A673 (cell line): ENCODE measurements around the gene DHX15. TPM values are rescaled to one million over a fixed set of nuclear protein-coding genes. Genes with fewer than 3 reads are reported as not detected.
"Not testable (repeated sequence)": the region's sequence is repeated elsewhere in the genome, so short reads cannot be mapped to it uniquely, and the experiment has no call there.

Source experiments
- BruUV-seq: library from RNA; stranded (reverse); fragments of 400-500 nt; replicated peaks from 2 replicates; lab custom pipeline; 2021; lab: Mats Ljungman, UMichigan
- CTCF ChIA-PET: fragments of 300-600 bp; sonication (Branson Sonifier 250); formaldehyde crosslinking; loops from one replicate; lab custom pipeline; 2022; ENCODE audit warnings: antibody characterized with exemption; lab: Charles Lee
- POLR2A ChIA-PET: fragments of 300-600 bp; sonication (Branson Sonifier 250); formaldehyde crosslinking; loops from one replicate; lab custom pipeline; 2022; ENCODE audit warnings: antibody characterized with exemption; ENCODE audit not compliant: low non-redundant PET; lab: Charles Lee
- DNase-seq: peaks from one replicate; pipeline ENCODE4 v3.0.0-alpha.2; 2015; ENCODE audit warnings: low spot score
- H3K27ac ChIP-seq: fragments of 200-600 bp; sonication (generic); 2 replicates; pipeline ENCODE4 v1.5.1; 2016; ENCODE audit warnings: mixed run types, low read depth, mild to moderate bottlenecking, mixed read lengths, antibody characterized with exemption, low read length; ENCODE audit not compliant: poor library complexity, severe bottlenecking
- H3K27me3 ChIP-seq: fragments of 200-600 bp; sonication (generic); replicated peaks from 2 replicates; pipeline ENCODE4 v1.6.1; 2017; ENCODE audit warnings: mixed run types, low read depth, mild to moderate bottlenecking, mixed read lengths, antibody characterized with exemption, low read length; ENCODE audit not compliant: insufficient read depth, poor library complexity
- H3K36me3 ChIP-seq: fragments of 200-600 bp; sonication (generic); 2 replicates; pipeline ENCODE4 v1.6.1; 2016; ENCODE audit warnings: mixed run types, mild to moderate bottlenecking, mixed read lengths, antibody characterized with exemption, low read length; ENCODE audit not compliant: insufficient read depth, poor library complexity, severe bottlenecking
- H3K4me1 ChIP-seq: fragments of 200-600 bp; sonication (generic); 2 replicates; pipeline ENCODE4 v1.6.1; 2017; ENCODE audit warnings: mixed run types, mild to moderate bottlenecking, mixed read lengths, antibody characterized with exemption, low read length; ENCODE audit not compliant: insufficient read depth, poor library complexity, severe bottlenecking
- H3K4me3 ChIP-seq: fragments of 200-600 bp; sonication (generic); 2 replicates; pipeline ENCODE4 v1.5.1; 2016; ENCODE audit warnings: low read depth, mixed run types, mild to moderate bottlenecking, mixed read lengths, low read length; ENCODE audit not compliant: poor library complexity, severe bottlenecking
- H3K9me3 ChIP-seq: fragments of 200-600 bp; sonication (generic); 2 replicates; pipeline ENCODE4 v1.6.1; 2016; ENCODE audit warnings: mixed run types, low read depth, mild to moderate bottlenecking, mixed read lengths, antibody characterized with exemption, low read length; ENCODE audit not compliant: poor library complexity, severe bottlenecking
- EZH2 ChIP-seq: fragments of 200-600 bp; sonication (generic); IDR thresholded peaks from 2 replicates; pipeline ENCODE4 v1.6.1; 2017; ENCODE audit warnings: borderline replicate concordance, low read depth, mild to moderate bottlenecking, mixed read lengths, antibody characterized with exemption, low read length; ENCODE audit not compliant: poor library complexity, severe bottlenecking
- intact Hi-C: fragments of 100-400 bp; cut with micrococcal nuclease; formaldehyde crosslinking; loops from one replicate; pipeline ENCODE4 v1.10.0; 2022; ENCODE audit not compliant: unreplicated experiment
- total RNA-seq: library from RNA; stranded (reverse); gene quantifications from 2 replicates; pipeline ENCODE4 v1.2.3, GENCODE V29; 2021
- TF ChIP-seq, protein P1 (sequence below): fragments of 300-800, 200-600 bp; sonication (generic); conservative IDR thresholded peaks from 2 replicates; pipeline ENCODE4 v1.5.1; 2017; ENCODE audit warnings: low read depth, mild to moderate bottlenecking, antibody characterized with exemption, low read length, moderate library complexity, mixed read lengths

DHX15 gene
- total RNA-seq, 1 experiment from 2014 or later: 229 TPM

DNA sequence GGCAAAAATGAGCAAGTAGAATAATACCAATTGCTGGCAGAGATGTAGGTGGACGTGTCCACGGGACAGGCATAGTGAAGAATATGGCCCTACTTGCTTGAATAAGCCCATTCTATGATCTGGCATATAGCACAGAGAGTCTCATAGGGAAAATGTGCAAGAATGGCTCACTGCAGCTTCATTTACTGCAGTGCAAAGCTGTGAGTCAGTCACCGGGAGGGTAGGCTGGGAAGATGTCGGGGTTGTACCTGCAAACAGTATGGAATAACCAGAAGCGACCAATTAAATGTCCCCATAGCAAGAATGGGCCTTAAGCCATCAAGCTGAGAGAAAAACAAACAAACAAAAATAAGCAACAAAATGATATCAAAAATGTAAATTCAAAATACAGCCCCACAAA lies 74.3 kb downstream of the DHX15 start:
- TF ChIP-seq, protein P1, sequence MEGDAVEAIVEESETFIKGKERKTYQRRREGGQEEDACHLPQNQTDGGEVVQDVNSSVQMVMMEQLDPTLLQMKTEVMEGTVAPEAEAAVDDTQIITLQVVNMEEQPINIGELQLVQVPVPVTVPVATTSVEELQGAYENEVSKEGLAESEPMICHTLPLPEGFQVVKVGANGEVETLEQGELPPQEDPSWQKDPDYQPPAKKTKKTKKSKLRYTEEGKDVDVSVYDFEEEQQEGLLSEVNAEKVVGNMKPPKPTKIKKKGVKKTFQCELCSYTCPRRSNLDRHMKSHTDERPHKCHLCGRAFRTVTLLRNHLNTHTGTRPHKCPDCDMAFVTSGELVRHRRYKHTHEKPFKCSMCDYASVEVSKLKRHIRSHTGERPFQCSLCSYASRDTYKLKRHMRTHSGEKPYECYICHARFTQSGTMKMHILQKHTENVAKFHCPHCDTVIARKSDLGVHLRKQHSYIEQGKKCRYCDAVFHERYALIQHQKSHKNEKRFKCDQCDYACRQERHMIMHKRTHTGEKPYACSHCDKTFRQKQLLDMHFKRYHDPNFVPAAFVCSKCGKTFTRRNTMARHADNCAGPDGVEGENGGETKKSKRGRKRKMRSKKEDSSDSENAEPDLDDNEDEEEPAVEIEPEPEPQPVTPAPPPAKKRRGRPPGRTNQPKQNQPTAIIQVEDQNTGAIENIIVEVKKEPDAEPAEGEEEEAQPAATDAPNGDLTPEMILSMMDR: no peak
- no peak for TF ChIP-seq EZH2
- Histone ChIP-seq H3K4me3 (no peak overlapping the region), H3K36me3 (no peaks in the 10 kb centered on the region), H3K27me3 (no peaks in the 10 kb centered on the region), H3K4me1 (no peaks in the 10 kb centered on the region), H3K27ac (no peak overlapping the region), H3K9me3 (no peaks in the 10 kb centered on the region)
- ChIA-PET CTCF (no interaction called here), POLR2A (no interaction called here)
- intact Hi-C loops: no loop called here
- BruUV-seq: no TSS peak
- no peak for DNase-seq

- BruUV-seq: no TSS peak
- Histone ChIP-seq H3K27me3 (no peaks in the 10 kb centered on the region), H3K36me3 (no peaks in the 10 kb centered on the region), H3K9me3 (no peaks in the 10 kb centered on the region), H3K27ac (no peak overlapping the region), H3K4me1 (no peaks in the 10 kb centered on the region), H3K4me3 (no peak overlapping the region)
- TF ChIP-seq, protein P1: no peak
- TF ChIP-seq EZH2: no peak
- intact Hi-C loops: no loop called here
- ChIA-PET POLR2A (interaction anchor here (0.6 kb wide), 1 partner anchor 13 kb away, joined by 4 read pairs; no protein-coding TSS in a partner anchor), CTCF (no interaction called here)
- DNase-seq: no peak
Measured at GRCh38 chr4:24508541-24508940, 75.8 kb downstream of the DHX15 start.

- intact Hi-C loops: no loop called here
- no peak overlapping the region for H3K4me3 ChIP-seq
Measured at GRCh38 chr4:24507439-24507838, 76.9 kb downstream of the DHX15 start.

GRCh38 chr4:24503090-24503489 lies 81.3 kb downstream of the DHX15 start:
- CTCF ChIA-PET, H3K36me3 ChIP-seq, BruUV-seq, H3K27me3 ChIP-seq, H3K9me3 ChIP-seq, H3K4me3 ChIP-seq, DNase-seq, H3K27ac ChIP-seq, H3K4me1 ChIP-seq, intact Hi-C loops, POLR2A ChIA-PET: not testable (repeated sequence)

More at GRCh38 chr4:24507439-24507838, 76.9 kb downstream of the DHX15 start:
- H3K9me3 ChIP-seq: no peaks in the 10 kb centered on the region
- BruUV-seq: no TSS peak
- H3K36me3 ChIP-seq: no peaks in the 10 kb centered on the region
- POLR2A ChIA-PET: no interaction called here
- no peaks in the 10 kb centered on the region for H3K27me3 ChIP-seq
- no peaks in the 10 kb centered on the region for H3K4me1 ChIP-seq
- CTCF ChIA-PET: no interaction called here
- no peak for DNase-seq
- TF ChIP-seq EZH2: no peak
- TF ChIP-seq, protein P1: no peak
- no peak overlapping the region for H3K27ac ChIP-seq
